Measurements from ENCODE around the gene DMBT1.
A peak's percentile ranks its signal among the peaks of the same experiment; 100 is the strongest.

Gene DMBT1

DNA sequence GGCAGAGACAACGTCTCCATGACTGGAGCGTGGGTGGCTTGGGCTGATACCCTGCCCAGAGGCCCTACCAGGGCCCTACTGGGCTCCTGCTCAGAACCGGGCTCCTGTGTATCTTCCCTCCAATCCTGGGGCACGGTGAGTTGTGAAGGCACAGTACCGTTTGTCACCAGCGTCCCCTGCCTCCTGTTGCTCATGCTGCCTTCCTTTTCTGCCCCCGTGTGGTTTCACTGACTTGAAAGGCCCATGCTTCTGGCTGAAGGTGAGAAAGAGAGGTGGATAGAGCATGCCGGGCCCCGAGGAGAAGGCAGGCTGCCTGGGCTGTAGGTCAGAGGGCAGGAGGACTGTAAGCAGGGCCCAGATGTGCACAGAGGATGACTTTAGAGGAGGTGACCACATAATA is 9.1 kb upstream of the DMBT1 start:
- in situ Hi-C loops (cut with MboI; ENCODE audit: low pct_unique_long_range_greater_than_20kb, low sequenced_read_pairs, unreplicated experiment) = loop anchor here (25.0 kb wide), 1 partner anchor 264 kb away; no protein-coding TSS in a partner anchor
- no peak for DNase-seq (ENCODE audit: low spot score)
- TF ChIP-seq, protein P1, sequence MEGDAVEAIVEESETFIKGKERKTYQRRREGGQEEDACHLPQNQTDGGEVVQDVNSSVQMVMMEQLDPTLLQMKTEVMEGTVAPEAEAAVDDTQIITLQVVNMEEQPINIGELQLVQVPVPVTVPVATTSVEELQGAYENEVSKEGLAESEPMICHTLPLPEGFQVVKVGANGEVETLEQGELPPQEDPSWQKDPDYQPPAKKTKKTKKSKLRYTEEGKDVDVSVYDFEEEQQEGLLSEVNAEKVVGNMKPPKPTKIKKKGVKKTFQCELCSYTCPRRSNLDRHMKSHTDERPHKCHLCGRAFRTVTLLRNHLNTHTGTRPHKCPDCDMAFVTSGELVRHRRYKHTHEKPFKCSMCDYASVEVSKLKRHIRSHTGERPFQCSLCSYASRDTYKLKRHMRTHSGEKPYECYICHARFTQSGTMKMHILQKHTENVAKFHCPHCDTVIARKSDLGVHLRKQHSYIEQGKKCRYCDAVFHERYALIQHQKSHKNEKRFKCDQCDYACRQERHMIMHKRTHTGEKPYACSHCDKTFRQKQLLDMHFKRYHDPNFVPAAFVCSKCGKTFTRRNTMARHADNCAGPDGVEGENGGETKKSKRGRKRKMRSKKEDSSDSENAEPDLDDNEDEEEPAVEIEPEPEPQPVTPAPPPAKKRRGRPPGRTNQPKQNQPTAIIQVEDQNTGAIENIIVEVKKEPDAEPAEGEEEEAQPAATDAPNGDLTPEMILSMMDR (IDR thresholded peaks at IDR 0.05; ENCODE audit: extremely low read depth, insufficient read depth, missing control alignments) = peak; percentile 32

DNA sequence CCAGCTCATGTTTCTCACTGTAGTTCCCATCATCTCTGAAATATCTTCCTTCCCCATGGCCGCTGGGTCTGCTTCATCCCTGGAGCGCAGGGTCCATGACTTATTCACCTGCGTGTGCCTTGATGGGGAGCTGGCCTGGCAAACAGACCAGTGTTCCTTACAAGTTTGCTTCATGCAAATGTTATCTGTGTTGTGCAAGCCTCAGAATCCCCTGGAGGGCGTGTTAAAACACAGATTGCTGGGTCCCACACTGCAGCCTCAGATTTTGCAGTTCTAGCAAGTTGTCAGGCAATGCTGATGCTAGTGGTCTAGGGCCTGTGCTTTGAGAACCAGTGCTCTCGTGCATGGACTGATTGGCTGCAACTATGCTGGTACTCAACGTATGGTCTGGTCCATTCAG is 7.2 kb upstream of the DMBT1 start:
- no peak for DNase-seq (ENCODE audit: low spot score)
- TF ChIP-seq, protein P1 (IDR thresholded peaks at IDR 0.05; ENCODE audit: extremely low read depth, insufficient read depth, missing control alignments) = no peak
- in situ Hi-C loops (cut with MboI; ENCODE audit: low pct_unique_long_range_greater_than_20kb, low sequenced_read_pairs, unreplicated experiment) = loop anchor here (25.0 kb wide), 1 partner anchor 266 kb away; no protein-coding TSS in a partner anchor

DNA sequence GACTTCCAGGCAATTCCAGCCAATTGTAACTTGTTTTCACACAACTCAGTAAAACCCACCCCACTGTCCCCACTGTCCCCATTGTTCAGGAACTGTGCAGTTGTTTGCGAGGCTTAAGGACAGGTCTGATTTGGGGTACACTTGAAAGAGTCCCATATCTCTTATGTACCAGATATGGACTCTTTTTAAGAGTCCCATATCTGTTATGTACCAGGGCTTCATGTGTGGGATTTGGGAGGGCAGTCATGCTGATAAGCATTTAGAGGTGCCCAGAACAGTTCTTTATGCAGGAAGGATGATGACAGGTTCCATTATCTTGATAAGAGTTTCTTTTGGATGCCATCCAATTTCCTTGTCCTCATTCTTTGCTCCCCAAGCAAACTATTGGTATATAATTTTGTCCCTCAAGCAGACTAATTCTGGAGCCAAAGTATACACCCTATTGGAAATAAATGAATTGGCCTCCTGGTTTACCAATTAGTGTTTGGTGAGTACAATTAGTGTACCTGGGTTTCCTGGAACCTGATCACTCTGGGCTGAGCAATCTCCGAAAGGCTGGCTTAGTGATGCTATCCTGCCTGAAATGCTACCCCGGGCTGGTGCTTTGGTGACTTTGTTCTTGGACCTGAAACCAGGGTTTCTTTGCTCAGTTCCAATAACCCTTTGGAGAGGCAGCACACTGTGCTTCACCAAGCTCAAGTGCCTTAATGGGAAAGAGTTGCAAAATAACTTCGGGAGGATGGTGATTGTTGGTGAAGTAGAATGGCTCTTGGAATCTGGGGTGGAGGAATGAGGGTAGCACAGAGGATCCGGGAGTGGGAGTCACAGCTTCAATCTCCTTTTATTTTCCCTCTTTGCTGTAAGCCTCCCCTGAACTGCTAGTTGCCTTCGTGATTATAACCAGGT is 6.2 kb upstream of the DMBT1 start:
- TF ChIP-seq, protein P1 (IDR thresholded peaks at IDR 0.05; ENCODE audit: extremely low read depth, insufficient read depth, missing control alignments) = no peak
- DNase-seq (ENCODE audit: low spot score) = no peak
- in situ Hi-C loops (cut with MboI; ENCODE audit: low pct_unique_long_range_greater_than_20kb, low sequenced_read_pairs, unreplicated experiment) = loop anchor here (25.0 kb wide), 1 partner anchor 267 kb away; no protein-coding TSS in a partner anchor

DNA sequence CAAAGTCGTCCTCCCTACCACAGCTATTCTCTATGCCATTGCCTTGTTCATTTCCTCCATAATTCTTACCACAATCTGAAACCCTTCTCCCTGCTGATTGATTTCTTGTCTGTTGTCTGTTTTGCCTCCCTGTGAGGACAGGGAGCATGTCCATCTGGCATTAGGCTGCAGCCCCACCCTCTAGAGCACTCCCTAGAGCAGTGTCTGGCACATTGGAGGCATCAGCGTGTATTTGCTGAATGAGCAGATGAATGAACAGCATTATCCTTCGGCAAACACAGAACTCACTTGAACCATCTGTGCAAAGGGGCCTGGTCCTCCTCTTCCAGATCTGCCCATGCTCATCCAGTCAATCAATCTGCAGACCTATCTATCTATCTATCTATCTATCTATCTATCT is 5.1 kb upstream of the DMBT1 start:
- in situ Hi-C loops (cut with MboI; ENCODE audit: low pct_unique_long_range_greater_than_20kb, low sequenced_read_pairs, unreplicated experiment) = loop anchor here (25.0 kb wide), 1 partner anchor 268 kb away; no protein-coding TSS in a partner anchor
- TF ChIP-seq, protein P1 (IDR thresholded peaks at IDR 0.05; ENCODE audit: extremely low read depth, insufficient read depth, missing control alignments) = no peak
- no peak for DNase-seq (ENCODE audit: low spot score)

DNA sequence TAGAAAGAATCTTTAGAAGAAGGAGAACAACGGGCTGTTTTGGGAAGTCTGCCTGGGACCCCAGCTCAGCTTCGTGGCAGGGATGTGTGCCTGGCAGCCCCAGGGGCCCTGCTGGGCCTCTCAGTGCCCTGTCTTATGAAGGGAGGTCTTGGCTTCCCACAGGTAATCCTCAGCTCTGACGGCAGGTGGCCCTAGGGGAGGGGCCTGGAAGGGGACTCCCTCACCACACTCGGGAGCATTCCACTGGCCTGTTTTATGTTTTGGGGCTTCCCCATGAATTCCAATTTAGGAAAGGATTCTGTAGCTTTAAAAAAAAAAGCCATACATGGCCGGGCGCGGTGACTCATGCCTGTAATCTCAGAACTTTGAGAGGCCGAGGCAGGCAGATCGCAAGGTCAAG is 3.0 kb upstream of the DMBT1 start:
- no peak for DNase-seq (ENCODE audit: low spot score)
- in situ Hi-C loops (cut with MboI; ENCODE audit: low pct_unique_long_range_greater_than_20kb, low sequenced_read_pairs, unreplicated experiment) = loop anchor here (25.0 kb wide), 1 partner anchor 270 kb away; no protein-coding TSS in a partner anchor

DNA sequence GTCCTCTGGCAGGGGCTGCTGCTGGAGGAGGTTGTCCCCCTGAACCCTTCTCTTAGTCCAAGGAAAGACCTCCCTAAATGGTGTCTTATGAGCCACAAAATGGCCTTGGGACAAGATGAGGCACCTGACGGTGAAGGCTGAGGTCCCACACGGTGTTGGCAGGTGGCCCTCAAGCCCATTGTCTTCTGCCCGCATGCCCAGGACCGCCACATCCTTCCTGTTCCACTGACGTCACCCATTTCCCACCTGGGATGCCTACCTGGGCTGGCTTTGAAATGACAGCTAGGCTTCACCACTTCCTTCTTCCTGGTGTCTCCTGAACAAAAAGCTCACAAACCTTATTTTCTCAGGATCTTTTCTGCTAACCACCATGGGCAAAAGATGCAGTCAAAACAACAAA is 2.1 kb upstream of the DMBT1 start:
- DNase-seq (ENCODE audit: low spot score) = no peak
- in situ Hi-C loops (cut with MboI; ENCODE audit: low pct_unique_long_range_greater_than_20kb, low sequenced_read_pairs, unreplicated experiment) = loop anchor here (25.0 kb wide), 1 partner anchor 271 kb away; no protein-coding TSS in a partner anchor
- TF ChIP-seq, protein P1 (IDR thresholded peaks at IDR 0.05; ENCODE audit: extremely low read depth, insufficient read depth, missing control alignments) = no peak

More for the DNA sequence above, 3.0 kb upstream of the DMBT1 start:
- TF ChIP-seq, protein P1 (IDR thresholded peaks at IDR 0.05; ENCODE audit: extremely low read depth, insufficient read depth, missing control alignments) = no peak

Data from GM13977 (cell line).